T-helper 17 cell (primary cell): ENCODE data around the gene USH2A. TPM values are rescaled to one million over a fixed set of nuclear protein-coding genes. Genes with fewer than 3 reads are reported as not detected.

Experiments
- ATAC-seq: fragments of 150-1000 bp; cut with Tn5 transposase; 2 replicates; pipeline ENCODE4 v1.10.0; 2021; ENCODE audit warnings: mild to moderate bottlenecking, moderate library complexity
- DNase-seq, 3 donors: peaks; one replicate each; pipeline versions ENCODE4 v3.0.0 to v3.0.0-alpha.2; 2020 to 2021
- H3K9me3 ChIP-seq: one replicate; pipeline ENCODE4 v1.7.0; 2013; ENCODE audit warnings: low read length, mild to moderate bottlenecking; ENCODE audit not compliant: control insufficient read depth, poor library complexity, severe bottlenecking
- H3K27ac Mint-ChIP-seq: one replicate; pipeline ENCODE4 v1.8.0; 2022; ENCODE audit warnings: mild to moderate bottlenecking, moderate library complexity, mixed read lengths
- H3K27me3 Mint-ChIP-seq: one replicate; pipeline ENCODE4 v1.8.0; 2022; ENCODE audit warnings: mixed read lengths
- H3K36me3 Mint-ChIP-seq: one replicate; pipeline ENCODE4 v1.8.0; 2022; ENCODE audit warnings: low read depth, mixed read lengths
- H3K4me1 Mint-ChIP-seq: one replicate; pipeline ENCODE4 v1.8.0; 2022; ENCODE audit warnings: mild to moderate bottlenecking, mixed read lengths
- H3K4me3 Mint-ChIP-seq: one replicate; pipeline ENCODE4 v1.8.0; 2022; ENCODE audit warnings: mild to moderate bottlenecking, moderate library complexity, mixed read lengths
- total RNA-seq, 4 donors: library from RNA in 2 of 4; stranded (reverse) in 2 of 4; gene quantifications; one replicate each; pipeline ENCODE4 v1.2.3 and lab custom pipeline; 2022 to 2026

Gene USH2A
- total RNA-seq, 2 donors from 2014 or later, result not detected

DNA sequence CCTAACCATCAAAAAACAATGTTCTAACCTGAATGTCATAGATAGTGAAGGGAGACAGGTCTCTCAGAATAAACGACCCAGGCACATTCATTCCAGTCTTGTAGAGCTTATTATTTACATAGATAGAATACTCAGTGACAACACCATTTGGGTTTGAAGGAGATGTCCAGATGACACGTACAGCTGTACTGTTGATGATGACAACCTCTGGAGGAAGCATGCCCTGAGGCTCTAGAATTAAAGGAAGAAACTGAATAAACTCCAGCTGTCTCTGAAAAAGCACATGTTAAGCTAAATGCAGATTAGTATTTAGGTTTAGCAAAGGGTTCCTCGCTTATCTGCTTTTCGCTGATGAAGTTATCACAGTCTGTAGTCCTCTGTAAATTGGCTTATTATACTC, 579.0 kb downstream of the USH2A start:
- no peak overlapping the region for H3K27ac Mint-ChIP-seq
- no peaks in the 10 kb centered on the region for H3K36me3 Mint-ChIP-seq
- no peaks in the 10 kb centered on the region for H3K4me1 Mint-ChIP-seq
- no peak overlapping the region for H3K4me3 Mint-ChIP-seq
- ATAC-seq (no peak), DNase-seq (no peak)
- H3K27me3 Mint-ChIP-seq, result no peaks in the 10 kb centered on the region
- peaks cover 3% of the 10 kb centered on the region for H3K9me3 ChIP-seq

GRCh38 chr1:215842905-215843304, 580.3 kb downstream of the USH2A start:
- peaks cover 3% of the 10 kb centered on the region for H3K9me3 ChIP-seq
- no peak for DNase-seq
- H3K27ac Mint-ChIP-seq, result no peak overlapping the region
- H3K4me1 Mint-ChIP-seq, result no peaks in the 10 kb centered on the region
- ATAC-seq, result no peak
- no peaks in the 10 kb centered on the region for H3K36me3 Mint-ChIP-seq
- no peaks in the 10 kb centered on the region for H3K27me3 Mint-ChIP-seq
- no peak overlapping the region for H3K4me3 Mint-ChIP-seq

DNA sequence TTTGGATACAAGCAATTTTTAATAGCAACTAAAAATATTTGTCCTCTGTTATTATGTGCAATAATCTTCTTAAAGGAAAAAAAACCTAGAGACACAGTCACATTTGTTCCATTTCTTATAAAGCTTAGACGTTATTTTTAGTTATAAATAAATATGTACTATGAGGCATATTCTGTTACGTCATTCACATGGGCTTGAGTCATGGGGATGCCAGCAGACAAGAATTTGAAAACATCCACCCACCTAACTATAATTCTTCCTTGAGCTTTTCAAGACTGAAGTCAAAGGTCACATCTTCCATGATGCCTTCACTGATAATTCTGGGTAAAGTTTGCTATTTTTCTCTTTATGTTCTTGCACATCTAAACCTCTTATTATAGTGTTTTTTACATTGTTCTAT, 587.3 kb downstream of the USH2A start:
- Mint-ChIP-seq H3K27me3 (no peaks in the 10 kb centered on the region), H3K4me1 (no peaks in the 10 kb centered on the region), H3K36me3 (no peaks in the 10 kb centered on the region), H3K4me3 (no peak overlapping the region), H3K27ac (no peak overlapping the region)
- H3K9me3 ChIP-seq, result no peaks in the 10 kb centered on the region
- no peak for ATAC-seq
- no peak for DNase-seq

GRCh38 chr1:215833941-215834729, 589.1 kb downstream of the USH2A start:
- ATAC-seq (no peak), DNase-seq (no peak)
- Mint-ChIP-seq H3K4me1 (no peaks in the 10 kb centered on the region), H3K27me3 (no peaks in the 10 kb centered on the region), H3K4me3 (no peak overlapping the region), H3K27ac (no peak overlapping the region), H3K36me3 (no peaks in the 10 kb centered on the region)
- no peaks in the 10 kb centered on the region for H3K9me3 ChIP-seq

DNA sequence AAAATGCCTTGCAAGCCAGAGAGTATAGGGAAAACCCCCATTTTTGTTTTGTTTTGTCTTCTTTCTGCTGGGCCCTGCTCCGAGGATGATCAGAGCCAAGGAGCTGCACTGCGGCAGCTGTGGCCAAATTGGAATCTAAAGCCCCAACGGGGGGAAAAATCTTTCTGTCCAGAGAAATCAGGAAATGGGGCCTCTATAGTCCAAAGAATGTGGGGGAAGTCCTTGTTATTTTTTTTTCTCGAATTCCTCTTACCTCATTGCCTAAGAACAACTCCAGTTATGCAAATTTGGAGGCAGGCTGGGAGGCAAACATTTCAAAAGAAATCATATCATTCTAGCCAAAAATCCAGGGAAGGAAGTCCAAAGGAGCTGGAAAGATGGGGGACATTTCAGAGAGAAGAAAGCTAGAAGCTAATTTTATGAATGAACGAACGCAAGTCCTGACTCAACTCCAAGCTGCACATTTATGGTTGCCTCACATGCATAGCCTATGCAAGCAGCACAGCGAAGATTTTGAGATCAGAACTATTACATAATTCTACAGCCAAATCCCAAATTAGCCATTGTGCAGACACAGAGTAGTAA, 592.9 kb downstream of the USH2A start:
- Mint-ChIP-seq H3K27me3 (no peaks in the 10 kb centered on the region), H3K4me1 (no peaks in the 10 kb centered on the region), H3K4me3 (no peak overlapping the region), H3K36me3 (no peaks in the 10 kb centered on the region), H3K27ac (no peak overlapping the region)
- no peak for DNase-seq
- H3K9me3 ChIP-seq, result no peaks in the 10 kb centered on the region
- no peak for ATAC-seq

DNA sequence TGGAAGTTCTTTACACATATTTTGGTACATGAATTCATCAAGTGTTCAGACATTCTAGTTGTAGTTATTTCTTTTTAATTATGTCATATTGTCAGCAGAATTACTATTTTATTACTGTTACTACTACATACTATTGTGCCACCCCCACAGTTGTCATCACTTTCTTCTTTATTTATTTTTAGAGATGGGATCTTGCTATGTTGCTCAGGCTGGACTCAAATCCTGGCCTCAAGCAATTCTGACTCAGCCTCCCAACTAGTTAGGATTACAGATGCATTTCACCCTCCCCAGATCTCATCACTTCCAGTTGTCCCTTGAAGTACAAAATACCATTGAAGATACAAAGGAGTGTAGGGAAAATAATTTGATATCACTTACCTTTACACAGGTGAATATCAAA, 598.2 kb downstream of the USH2A start:
- no peak overlapping the region for H3K4me3 Mint-ChIP-seq
- DNase-seq, result no peak
- ATAC-seq, result no peak

GRCh38 chr1:215824245-215824644, 599.0 kb downstream of the USH2A start:
- DNase-seq (no peak), ATAC-seq (no peak)
- Mint-ChIP-seq H3K27ac (no peak overlapping the region), H3K36me3 (no peaks in the 10 kb centered on the region), H3K27me3 (no peaks in the 10 kb centered on the region), H3K4me1 (no peaks in the 10 kb centered on the region), H3K4me3 (no peak overlapping the region)
- no peaks in the 10 kb centered on the region for H3K9me3 ChIP-seq

More for the DNA sequence above, 598.2 kb downstream of the USH2A start:
- Mint-ChIP-seq H3K36me3 (no peaks in the 10 kb centered on the region), H3K4me1 (no peaks in the 10 kb centered on the region), H3K27ac (no peak overlapping the region), H3K27me3 (no peaks in the 10 kb centered on the region)
- H3K9me3 ChIP-seq, result no peaks in the 10 kb centered on the region

- H3K27me3 Mint-ChIP-seq, result no peaks in the 10 kb centered on the region
- no peaks in the 10 kb centered on the region for H3K4me1 Mint-ChIP-seq
- no peak for ATAC-seq
- H3K9me3 ChIP-seq, result no peaks in the 10 kb centered on the region
- H3K4me3 Mint-ChIP-seq, result no peak overlapping the region
- no peak for DNase-seq
- H3K36me3 Mint-ChIP-seq, result no peaks in the 10 kb centered on the region
- H3K27ac Mint-ChIP-seq, result no peak overlapping the region
These were observed 604.1 kb downstream of the USH2A start for GRCh38 chr1:215819114-215819513.

- H3K4me3 Mint-ChIP-seq, result no peak overlapping the region
These were observed 615.3 kb downstream of the USH2A start for GRCh38 chr1:215807911-215808436.

DNA sequence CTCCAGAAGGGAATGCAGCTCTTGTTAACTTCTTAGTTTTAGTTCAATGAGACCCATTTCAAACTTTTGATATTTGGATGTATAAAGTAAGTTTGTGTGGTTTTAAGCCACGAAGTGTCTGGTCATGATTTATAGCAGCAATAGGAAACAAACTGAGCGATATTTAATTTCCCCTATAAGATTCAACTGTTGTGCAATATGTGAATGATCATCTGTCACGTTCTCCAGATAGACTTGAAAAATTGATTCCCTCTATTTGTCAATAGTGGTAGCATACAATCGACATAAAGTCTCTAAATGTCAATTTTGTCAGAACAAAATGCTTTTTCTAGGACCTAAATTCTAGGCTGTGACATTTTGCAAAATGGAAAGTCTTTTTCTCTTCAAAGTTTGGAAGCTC, 616.0 kb downstream of the USH2A start:
- H3K4me1 Mint-ChIP-seq, result no peaks in the 10 kb centered on the region
- DNase-seq (no peak), ATAC-seq (no peak)
- H3K36me3 Mint-ChIP-seq, result no peaks in the 10 kb centered on the region
- H3K9me3 ChIP-seq, result no peaks in the 10 kb centered on the region
- no peak overlapping the region for H3K27ac Mint-ChIP-seq
- H3K27me3 Mint-ChIP-seq, result no peaks in the 10 kb centered on the region
- H3K4me3 Mint-ChIP-seq, result no peak overlapping the region

More at GRCh38 chr1:215807911-215808436, 615.3 kb downstream of the USH2A start:
- DNase-seq (no peak), ATAC-seq (no peak)
- Mint-ChIP-seq H3K27ac (no peak overlapping the region), H3K4me1 (no peaks in the 10 kb centered on the region), H3K36me3 (no peaks in the 10 kb centered on the region), H3K27me3 (no peaks in the 10 kb centered on the region)
- no peaks in the 10 kb centered on the region for H3K9me3 ChIP-seq

DNA sequence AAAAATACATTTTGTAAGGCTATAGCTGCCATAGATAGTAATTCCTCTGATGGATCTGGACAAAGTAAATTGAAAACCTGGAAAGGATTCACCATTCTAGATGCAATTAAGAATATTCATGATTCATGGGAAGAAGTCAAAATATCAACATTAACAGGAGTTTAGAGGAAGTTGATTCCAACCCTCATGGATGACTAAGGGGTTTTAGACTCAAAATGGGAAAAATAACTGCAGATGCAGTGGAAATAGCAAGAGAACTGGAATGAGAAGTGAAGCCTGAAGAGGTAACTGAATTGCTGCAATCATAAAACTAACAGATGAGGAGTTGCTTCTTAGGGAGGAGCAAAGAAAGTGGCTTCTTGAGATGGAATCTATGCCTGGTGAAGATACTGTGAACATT, 625.4 kb downstream of the USH2A start:
- Mint-ChIP-seq H3K27me3 (no peaks in the 10 kb centered on the region), H3K4me3 (no peak overlapping the region), H3K27ac (no peak overlapping the region), H3K36me3 (no peaks in the 10 kb centered on the region), H3K4me1 (no peaks in the 10 kb centered on the region)
- no peak for ATAC-seq
- no peaks in the 10 kb centered on the region for H3K9me3 ChIP-seq
- no peak for DNase-seq

GRCh38 chr1:215794156-215794555, 629.1 kb downstream of the USH2A start:
- no peak overlapping the region for H3K4me3 Mint-ChIP-seq
- no peaks in the 10 kb centered on the region for H3K27me3 Mint-ChIP-seq
- no peaks in the 10 kb centered on the region for H3K36me3 Mint-ChIP-seq
- no peaks in the 10 kb centered on the region for H3K9me3 ChIP-seq
- DNase-seq (no peak), ATAC-seq (no peak)
- H3K4me1 Mint-ChIP-seq, result no peaks in the 10 kb centered on the region
- no peak overlapping the region for H3K27ac Mint-ChIP-seq

DNA sequence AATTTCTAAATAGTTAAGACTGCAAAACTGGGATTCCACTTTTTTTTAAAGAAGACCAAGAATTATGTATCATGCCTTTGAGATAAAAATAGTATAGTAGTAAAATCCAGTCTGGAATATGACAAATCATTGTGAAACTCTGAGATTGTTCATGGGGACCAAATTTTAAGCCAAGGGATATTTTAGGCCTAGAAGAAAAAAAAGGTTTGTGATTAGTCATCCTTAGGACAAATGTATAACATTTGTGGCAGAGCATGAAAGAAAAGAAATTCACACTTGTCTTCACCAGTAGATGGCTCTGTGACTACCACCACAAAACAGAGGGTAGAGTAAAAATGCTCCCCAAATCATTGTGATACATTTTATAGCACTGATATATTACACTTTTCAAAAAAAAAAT, 630.1 kb downstream of the USH2A start:
- Mint-ChIP-seq H3K27ac (no peak overlapping the region), H3K4me1 (no peaks in the 10 kb centered on the region), H3K36me3 (no peaks in the 10 kb centered on the region), H3K4me3 (no peak overlapping the region), H3K27me3 (no peaks in the 10 kb centered on the region)
- no peak for ATAC-seq
- no peaks in the 10 kb centered on the region for H3K9me3 ChIP-seq
- no peak for DNase-seq

- ATAC-seq, result no peak
- Mint-ChIP-seq H3K27ac (no peak overlapping the region), H3K4me3 (no peak overlapping the region), H3K27me3 (no peaks in the 10 kb centered on the region), H3K4me1 (no peaks in the 10 kb centered on the region), H3K36me3 (no peaks in the 10 kb centered on the region)
- no peak for DNase-seq
- no peaks in the 10 kb centered on the region for H3K9me3 ChIP-seq
These were observed 630.8 kb downstream of the USH2A start for GRCh38 chr1:215792446-215792845.
